Stimulated activated CD4-positive, alpha-beta T cell treated with anti-CD3 and anti-CD28 coated beads, Interleukin-2, amount 100 ng/mL, for 24 hours (primary cell): ENCODE data around the gene OSBP.
"Not testable (repeated sequence)": the region's sequence is repeated elsewhere in the genome, so short reads cannot be mapped to it uniquely, and the experiment has no call there.

Experiments used
- DNase-seq, 2 donors: peaks; one replicate each; pipeline ENCODE4 v3.0.0-alpha.2; 2020

The OSBP gene, protein sequence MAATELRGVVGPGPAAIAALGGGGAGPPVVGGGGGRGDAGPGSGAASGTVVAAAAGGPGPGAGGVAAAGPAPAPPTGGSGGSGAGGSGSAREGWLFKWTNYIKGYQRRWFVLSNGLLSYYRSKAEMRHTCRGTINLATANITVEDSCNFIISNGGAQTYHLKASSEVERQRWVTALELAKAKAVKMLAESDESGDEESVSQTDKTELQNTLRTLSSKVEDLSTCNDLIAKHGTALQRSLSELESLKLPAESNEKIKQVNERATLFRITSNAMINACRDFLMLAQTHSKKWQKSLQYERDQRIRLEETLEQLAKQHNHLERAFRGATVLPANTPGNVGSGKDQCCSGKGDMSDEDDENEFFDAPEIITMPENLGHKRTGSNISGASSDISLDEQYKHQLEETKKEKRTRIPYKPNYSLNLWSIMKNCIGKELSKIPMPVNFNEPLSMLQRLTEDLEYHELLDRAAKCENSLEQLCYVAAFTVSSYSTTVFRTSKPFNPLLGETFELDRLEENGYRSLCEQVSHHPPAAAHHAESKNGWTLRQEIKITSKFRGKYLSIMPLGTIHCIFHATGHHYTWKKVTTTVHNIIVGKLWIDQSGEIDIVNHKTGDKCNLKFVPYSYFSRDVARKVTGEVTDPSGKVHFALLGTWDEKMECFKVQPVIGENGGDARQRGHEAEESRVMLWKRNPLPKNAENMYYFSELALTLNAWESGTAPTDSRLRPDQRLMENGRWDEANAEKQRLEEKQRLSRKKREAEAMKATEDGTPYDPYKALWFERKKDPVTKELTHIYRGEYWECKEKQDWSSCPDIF

DNA sequence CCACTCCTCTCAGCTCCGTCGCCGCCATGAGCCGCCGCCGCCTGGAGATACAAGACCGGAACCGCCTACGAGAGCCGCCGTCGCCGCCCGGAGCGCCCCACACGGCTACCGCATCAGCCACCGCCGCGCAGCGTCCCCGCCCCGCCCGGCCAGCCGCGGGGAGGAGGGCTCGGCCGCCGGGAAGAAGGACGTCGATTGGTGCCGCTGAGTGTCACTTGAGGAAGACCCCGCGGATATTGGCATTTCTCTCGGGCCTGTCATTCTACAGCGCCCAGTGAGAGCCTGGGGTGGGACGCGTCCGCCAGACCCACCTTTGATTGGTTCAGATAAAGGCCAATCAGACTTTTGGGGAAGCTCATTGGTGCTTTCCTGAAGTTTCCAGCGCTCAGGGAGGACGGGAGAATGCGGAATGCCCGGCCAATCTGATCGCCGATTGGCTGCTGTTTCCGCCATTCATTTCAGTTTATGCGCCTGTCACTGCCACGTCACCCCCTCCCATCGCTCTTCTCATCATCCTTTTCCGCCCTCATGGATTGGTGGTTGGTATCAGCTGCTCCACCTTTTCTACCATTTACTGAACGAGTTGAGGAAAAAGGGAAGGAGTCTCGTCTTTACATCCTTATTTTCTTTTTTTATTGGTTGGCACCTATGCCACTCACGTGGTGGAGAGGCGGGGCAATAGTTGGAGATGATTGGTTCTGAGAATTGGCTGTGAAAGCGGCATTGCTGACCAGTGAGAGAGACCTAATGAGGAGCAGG, at the start of gene OSBP:
Gene OSBP (minus strand): TSS at position 138 of the 759 bp plus-strand sequence. CDS start 110 bp downstream, at position 28.
- peak; percentile 95 to 97 for DNase-seq

DNA sequence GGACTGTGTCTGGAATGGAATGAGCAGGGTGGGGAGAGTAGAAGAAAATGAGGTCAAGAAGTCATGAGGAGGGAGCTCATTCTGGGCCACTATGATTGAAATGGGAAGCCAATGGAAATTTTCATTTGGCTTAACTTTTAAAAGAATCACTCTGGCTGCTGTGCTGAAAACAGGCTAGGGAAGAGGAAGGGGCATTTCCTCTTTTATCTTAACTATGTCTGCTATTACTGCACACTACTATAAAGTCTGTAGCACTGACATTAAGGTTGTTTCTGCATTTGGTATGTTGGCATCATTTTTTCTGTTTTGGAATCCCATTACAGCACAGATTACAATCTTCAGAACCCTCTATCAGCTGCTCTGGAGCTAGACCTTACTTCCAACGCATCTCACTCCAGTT, 45.0 kb upstream of the OSBP start:
- DNase-seq, result no peak

DNA sequence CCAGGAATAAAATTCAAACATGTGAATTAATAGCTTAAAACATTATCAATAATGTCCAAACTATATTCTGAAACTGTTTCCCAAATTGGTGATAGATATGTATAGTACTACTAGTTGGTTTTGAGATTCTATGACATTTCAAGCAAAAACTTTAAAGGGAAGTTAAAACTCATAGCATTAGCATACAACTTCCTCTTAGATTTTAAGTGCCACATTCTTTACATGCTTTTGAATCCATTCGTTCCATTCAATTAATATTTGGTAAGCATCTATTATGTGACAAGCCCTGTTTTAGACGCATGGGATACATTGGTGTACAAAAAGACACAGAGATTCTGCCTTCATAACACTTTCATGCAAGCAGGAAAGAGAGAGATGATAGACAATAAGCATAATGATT, 44.4 kb upstream of the OSBP start:
- no peak for DNase-seq

DNA sequence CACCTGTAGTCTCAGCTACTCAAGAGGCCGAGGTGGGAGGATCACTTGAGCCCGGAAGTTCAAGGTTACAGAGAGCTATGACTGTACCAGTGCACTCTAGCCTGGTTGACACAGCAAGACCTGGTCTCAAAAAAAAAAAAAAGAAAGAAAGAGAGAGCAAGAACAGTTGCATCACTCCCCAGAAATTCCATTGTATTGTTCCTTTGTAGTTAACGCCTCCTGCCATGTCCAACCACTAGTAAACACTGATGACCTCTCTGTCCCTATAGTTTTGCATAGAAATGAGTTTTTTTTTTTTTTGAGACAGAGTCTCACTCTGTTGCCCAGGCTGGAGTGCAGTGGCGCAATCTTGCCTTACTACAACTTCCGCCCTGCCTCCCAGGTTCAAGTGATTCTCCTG, 42.5 kb upstream of the OSBP start:
- DNase-seq, result no peak

DNA sequence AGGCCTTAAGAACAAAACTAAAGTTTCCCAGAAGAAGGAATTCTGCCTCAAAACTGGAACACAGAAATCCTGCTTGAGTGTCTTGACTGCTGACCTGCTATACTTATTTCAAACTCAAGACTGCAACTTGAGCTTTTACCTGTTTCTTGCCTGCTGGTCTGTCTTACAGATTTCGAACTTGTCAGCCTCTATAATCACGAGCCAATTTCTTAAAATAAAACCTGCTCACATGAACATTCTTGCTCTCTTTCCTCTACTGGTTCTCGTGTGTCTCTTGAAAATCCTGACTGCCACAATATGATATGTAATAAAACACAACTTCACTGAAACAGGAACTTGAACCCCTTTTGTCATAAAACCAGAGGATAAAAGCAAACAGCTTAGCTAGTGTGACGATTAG, 39.3 kb upstream of the OSBP start:
- DNase-seq, result no peak

DNA sequence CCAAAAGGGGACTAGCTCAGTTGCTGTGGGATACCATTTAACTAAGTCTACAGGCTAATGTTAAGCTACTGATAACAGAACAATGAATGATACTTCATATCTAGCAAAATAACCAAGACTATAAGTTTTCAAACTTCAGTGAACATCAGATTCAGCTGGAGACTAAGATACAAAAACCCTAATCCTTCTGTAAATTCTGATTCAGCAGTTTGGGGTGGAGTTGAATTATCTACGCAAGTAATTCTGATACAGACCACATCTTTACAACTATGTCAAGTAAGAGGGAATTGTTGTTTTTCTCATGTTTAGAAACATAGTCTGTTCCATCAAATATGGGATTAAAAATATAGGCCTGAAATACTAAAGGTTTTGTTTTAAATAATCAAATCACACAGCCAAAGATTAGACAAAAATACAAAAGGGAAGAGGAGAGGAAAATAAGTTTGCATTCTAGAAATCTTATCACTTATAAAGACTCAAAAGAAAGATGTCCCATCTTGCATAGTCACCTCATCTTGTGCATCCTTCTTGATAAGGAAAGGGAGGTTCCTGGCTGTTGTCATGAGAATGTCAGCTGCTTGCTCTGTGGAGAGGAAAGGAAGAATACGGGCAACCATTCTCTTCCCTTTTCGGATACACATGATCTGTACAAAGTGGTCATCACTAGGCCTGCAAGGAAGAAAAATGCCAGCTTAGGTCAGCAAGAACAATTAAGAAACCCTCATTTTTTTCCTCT, 31.8 kb upstream of the OSBP start:
- no peak for DNase-seq

DNA sequence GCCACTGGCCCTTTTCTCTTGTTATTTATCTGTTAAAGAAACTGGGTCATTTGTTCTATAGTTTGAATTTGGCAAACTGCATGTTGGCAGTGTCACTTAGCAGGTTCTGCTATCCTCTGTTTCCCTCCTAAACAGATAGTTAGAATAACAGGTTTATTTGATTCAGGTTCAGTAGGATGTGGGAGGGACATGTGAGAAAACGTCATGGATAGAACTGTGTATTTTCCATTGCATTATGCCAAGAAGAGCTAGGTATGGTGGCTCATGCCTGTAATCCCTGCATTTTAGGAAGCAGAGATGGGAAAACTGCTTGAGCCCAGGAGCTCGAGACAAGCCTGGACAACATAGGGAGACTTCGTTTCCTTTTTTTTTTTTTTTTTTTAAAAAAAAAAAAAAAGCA, 29.0 kb upstream of the OSBP start:
- no peak for DNase-seq

DNA sequence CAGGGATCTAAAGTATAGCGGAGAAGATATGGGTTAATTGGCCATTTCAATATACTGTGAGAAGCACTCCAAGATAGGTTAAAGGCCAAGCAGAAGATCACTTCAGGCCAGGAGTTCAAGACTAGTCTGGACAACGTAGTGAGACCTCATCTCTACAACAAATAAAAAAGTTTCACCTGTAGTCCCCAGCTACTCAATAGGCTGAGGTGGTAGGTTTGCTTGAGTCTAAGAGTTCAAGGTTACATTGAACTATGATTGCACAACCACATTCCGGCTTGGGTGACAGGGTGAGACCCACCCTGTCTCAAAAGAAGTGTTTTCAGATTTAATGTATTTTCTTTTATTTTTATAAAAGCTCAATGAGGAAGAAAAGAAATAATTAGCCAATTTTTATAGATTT, 27.8 kb upstream of the OSBP start:
- DNase-seq, result no peak

DNA sequence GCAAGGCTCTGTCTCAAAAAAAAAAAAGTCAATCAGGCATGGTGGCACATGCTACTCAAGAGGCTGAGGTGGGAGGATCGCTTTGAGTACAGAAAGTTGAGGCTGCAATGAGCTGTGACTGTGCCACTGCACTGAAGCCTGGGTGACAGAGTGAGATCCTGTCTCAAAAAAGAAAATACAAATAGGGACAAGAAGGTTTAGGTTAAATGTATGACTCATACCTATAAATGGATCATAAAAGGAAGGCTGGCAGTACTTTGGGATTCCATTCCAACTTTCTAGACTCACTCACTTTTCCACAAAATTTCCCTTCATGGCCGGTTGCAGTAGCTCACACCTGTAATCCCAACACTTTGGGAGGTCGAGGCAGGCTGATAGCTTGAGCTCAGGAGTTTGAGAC, 25.6 kb upstream of the OSBP start:
- DNase-seq, result no peak

DNA sequence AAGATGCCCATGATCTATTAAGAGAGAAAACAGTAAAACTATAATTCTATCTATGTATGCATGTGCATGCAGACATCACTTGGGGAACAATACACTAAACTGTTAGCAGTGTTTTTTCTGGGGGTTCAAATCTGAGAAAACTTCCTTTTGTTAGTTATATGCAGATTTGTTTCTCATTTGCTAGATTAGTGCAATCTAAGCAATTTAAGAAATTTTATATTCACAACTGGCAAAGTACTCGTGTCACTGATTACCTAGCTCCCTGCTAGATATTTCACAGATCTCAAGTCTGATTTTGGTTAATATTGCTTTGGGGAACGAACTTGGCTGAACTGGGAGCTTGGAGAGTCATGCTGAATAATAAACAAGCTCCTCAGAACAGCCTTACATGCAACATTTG, 14.9 kb upstream of the OSBP start:
- DNase-seq, result no peak

DNA sequence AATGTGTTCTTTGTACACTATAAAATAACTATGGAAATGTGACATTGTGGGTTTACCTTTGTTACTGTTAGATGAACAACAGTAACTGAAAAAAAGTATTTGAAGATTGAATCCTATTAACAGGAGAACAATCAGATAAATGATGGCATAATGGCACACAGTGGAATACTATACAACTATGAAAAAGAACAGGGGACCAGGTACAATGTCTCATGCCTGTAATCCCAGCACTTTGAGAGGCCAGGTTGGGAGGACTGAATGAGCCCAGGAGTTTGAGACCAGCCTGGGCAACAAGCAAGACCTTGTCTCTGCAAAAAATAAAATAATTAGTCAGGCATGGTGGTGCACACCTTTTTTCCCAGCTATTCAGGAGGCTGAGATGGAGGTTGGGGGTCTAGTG, 14.4 kb upstream of the OSBP start:
- no peak for DNase-seq

DNA sequence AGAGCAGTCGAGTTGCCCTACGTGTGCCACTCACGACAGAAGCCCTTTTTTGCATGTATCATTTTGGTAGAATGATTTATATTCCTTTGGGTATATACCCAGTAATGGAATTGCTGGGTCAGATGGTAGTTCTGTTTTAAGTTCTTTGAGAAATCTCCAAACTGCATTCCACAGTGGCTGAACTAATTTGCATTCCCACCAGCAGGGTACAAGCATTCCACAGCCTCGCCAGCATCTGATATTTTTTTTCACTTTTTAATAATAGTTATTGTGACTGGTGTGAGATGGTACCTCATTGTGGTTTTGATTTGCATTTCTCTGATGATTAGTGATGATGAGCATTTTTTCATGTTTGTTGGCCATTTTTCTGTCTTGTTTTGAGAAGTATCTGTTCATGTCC, 11.4 kb upstream of the OSBP start:
- not testable (repeated sequence) for DNase-seq

DNA sequence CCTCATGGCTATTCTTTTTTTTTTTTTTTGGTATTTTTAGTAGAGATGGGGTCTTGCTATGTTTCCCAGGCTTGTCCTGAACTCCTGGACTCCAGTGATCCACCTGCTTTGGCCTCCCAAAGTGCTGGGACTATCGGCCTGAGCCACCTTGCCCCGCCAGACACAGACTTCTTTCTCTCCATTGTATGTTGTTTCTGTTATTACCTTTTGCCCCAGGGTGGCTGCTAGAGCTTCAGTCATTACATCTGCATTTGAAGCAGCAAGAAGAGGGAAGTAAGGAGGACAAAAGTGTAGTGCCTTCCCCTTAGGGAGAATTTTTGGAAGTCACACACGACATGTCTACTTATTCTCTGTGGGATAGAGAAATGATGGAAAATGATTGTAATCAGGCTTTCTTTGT, 10.1 kb upstream of the OSBP start:
- DNase-seq, result no peak

DNA sequence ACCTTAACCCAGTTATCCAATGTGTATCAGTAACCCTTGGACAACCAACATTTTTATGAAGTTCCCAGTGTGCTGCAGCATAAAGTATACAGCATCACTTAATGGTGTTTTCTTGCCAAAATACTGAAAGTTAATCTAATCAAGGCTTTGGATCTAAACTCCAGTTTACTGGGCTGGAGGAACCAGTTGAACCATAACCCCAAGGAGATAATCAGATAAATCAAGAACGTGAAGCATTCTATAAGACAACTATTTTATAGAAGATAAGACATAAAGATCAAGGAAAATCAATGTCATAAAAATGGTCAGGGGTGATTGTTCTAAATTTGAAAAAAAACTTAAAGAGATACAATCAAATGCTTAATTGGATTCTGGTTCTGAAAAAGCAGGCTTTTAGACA, 2.3 kb upstream of the OSBP start:
- DNase-seq, result no peak

DNA sequence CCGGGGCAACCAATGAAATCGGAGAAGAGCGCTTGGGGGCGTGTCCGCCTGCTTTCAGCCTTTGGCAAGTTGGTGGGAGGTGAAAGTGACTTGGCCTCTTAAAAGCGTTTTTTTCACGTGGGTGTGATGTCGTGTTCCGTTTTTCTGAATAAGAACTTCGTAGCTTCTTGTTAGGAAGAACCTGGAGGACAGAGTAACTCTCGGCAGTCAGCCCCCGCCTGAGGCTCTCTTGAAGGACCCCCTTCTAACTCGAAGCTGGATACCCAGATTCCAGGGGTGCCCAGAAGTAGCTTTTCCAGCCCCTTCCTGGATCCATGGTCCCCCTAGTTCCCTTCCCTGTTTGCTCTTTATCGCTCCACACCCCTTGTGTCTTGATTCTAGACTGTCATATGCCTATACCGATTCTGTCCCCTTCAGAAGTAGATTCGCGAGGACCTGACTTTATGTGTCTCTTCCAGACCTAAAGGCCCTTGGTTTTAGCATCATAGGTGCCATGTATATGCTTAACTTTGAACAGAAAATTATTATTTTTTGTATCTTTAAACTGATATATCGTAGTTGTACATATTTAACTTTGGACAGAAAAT, 915 bp upstream of the OSBP start:
- no peak for DNase-seq

DNA sequence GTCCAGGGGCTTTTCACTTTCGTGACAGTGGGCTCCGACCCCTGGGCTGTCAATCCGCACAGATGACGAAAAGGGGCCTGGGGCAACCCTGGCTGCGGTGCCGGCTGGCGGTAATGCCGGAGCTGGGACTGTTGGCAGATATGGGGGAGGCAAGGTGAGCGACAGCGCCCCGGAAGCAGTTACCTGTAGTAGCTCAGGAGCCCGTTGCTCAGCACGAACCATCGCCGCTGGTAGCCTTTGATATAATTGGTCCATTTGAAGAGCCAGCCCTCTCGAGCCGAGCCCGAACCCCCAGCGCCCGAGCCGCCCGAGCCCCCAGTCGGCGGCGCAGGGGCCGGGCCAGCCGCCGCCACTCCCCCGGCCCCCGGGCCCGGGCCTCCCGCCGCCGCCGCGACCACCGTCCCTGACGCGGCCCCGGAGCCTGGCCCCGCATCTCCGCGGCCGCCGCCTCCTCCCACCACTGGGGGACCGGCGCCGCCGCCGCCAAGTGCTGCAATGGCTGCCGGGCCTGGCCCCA, 396 bp downstream of the OSBP start:
- peak; percentile 60 to 63 for DNase-seq

DNA sequence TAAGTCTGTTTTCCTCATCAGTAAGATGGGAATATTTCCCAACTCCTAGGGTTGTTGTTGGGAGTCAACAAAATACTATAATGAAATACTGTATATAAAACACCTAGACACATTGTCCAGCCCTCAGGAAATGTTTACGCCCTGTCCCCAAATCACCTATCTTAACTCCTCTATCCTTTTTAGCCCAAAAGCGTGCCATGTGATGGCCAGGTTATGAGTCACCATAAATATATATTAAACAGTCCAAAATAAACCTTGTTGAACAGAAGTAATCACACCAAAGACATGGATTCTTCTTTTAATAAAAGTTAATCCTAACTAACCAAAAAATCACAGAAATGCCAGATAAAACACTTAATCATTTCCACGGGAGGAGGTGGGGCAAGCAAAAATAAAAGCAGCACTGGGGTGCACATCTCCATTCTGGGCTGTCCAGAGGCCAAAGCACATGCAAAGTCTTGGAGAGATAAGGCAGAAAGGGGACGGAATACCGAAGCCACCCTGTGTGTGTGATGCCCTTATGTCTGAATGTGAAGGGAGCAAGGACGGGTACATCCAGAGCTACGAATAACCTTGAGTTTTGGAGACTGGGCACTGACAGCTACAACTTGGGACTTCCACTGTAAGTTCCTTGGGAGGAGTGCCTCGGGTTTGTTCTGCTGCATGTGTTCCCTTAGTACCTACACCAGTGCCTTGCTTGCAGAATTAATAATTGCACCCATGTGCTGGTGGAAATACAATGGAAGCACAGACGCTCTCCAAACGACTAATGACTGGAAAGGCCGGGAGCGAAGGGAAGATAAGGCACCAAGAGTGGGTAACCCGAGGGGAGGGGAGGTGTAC, 1.1 kb downstream of the OSBP start:
- DNase-seq, result no peak

DNA sequence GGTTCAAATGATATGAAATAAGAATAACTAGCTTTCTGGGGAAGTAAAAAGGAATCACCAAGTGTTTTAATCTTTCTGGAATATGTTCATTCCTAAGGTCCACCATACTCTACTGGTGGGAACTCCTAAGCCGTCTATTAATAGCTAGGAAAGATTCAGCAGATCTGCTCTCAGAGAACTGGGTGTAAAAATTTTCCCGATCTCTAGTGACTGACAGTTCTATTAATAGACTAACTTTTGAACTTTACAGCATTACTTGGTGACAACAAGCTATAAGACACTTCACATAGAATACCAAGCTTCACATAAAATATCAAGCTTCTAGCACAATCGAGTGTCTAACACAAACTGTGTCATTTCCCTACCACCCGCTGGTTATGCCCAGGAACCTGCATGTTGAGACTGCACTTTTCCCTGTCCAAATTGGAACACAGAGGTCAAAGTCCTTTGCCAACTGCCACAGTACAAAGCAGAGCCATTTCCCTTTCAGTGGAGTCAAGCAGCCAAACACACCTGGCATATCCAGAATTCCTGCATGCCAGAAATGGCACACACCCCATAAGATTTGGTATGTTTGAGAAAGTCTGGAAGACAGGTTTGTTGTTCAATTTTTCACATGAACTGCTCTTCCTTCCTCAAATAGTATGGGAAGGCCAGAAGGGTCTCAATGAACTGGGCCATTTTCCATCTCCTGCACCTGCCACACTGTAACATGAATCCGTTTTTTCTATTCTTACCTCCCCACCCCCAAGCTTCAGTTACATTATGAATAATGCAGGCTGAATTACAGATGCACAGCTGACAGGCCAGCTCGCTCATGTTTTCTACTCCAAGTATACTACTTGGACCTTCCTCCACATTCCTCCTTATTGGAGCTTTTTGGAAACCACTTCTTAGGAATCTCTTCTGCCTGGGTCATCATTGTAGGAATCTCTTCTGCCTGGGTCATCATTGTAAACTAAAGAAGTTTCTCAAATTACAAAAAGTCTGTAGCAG, 3.7 kb downstream of the OSBP start:
- no peak for DNase-seq

DNA sequence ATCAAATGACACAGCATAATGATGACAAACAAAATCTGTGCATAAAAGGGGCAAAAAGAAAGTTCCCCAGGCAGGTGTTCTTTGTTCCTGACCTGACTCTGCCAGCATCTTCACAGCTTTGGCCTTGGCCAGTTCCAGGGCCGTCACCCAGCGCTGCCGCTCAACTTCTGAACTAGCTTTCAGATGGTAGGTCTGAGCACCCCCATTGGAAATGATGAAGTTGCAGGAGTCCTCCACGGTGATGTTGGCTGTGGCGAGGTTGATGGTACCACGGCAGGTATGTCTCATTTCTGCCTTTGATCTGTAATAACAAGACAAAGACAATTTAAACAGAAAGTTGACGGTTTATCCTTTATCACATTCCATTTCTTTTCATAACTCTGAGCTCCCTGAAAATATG, 5.3 kb downstream of the OSBP start:
- DNase-seq, result no peak
